Measurements from ENCODE around the gene SERPINA1. TPM values are rescaled to one million over a fixed set of nuclear protein-coding genes. Genes with fewer than 3 reads are reported as not detected.

Gene SERPINA1
- total RNA-seq, 1 experiment from 2014 or later, result 4.9 TPM

GRCh38 chr14:94382716-94383596 lies 5.4 kb downstream of the SERPINA1 start:
- Histone ChIP-seq H3K27me3 (ENCODE audit: control insufficient read depth, insufficient read depth, low read length) (no peaks in the 10 kb centered on the region), H3K36me3 (ENCODE audit: control insufficient read depth, insufficient read depth, low read length) (no peaks in the 10 kb centered on the region), H3K4me3 (ENCODE audit: low read depth in 2 of 2, low read length in 2 of 2) (no peak overlapping the region), H3K9me3 (ENCODE audit: control insufficient read depth, insufficient read depth, low read depth, low read length) (no peaks in the 10 kb centered on the region), H3K4me1 (ENCODE audit: control insufficient read depth, insufficient read depth, low read length) (no peaks in the 10 kb centered on the region), H3K27ac (ENCODE audit: low read length) (no peak overlapping the region)
- ATAC-seq, result no peak
- no peak for DNase-seq (ENCODE audit: low read depth, low spot score)
- in situ Hi-C loops (cut with HindIII; ENCODE audit: low pct_unique_long_range_greater_than_20kb, low sequenced_read_pairs) (no loop called here), intact Hi-C loops (cut with micrococcal nuclease; ENCODE audit: unreplicated experiment) (no loop called here)
- TF ChIP-seq CTCF (IDR thresholded peaks at IDR 0.05) (no peak), TCF7L2 (IDR thresholded peaks at IDR 0.05; ENCODE audit: low read depth, low read length) (no peak), SIN3A (IDR thresholded peaks at IDR 0.05; ENCODE audit: borderline replicate concordance, insufficient read depth, low read depth, low read length) (no peak), POLR2AphosphoS5 (IDR thresholded peaks at IDR 0.05; ENCODE audit: low read depth, low read length) (no peak), REST (IDR thresholded peaks at IDR 0.05; ENCODE audit: insufficient read depth in 1 of 2, low read depth in 2 of 2, low read length in 1 of 2) (no peak)
- CTCF ChIA-PET, result no interaction called here
- no TSS peak for BruUV-seq (replicated peaks)
- POLR2A ChIA-PET, result no interaction called here

- ATAC-seq (no peak), DNase-seq (ENCODE audit: low read depth, low spot score) (no peak)
- H3K9me3 ChIP-seq (ENCODE audit: control insufficient read depth, insufficient read depth, low read depth, low read length), result no peaks in the 10 kb centered on the region
- intact Hi-C loops (cut with micrococcal nuclease; ENCODE audit: unreplicated experiment), result no loop called here
- TF ChIP-seq REST (IDR thresholded peaks at IDR 0.05; ENCODE audit: insufficient read depth in 1 of 2, low read depth in 2 of 2, low read length in 1 of 2) (no peak), POLR2AphosphoS5 (IDR thresholded peaks at IDR 0.05; ENCODE audit: low read depth, low read length) (no peak), CTCF (IDR thresholded peaks at IDR 0.05) (no peak), SIN3A (IDR thresholded peaks at IDR 0.05; ENCODE audit: borderline replicate concordance, insufficient read depth, low read depth, low read length) (no peak), TCF7L2 (IDR thresholded peaks at IDR 0.05; ENCODE audit: low read depth, low read length) (no peak)
- no TSS peak for BruUV-seq (replicated peaks)
- H3K4me1 ChIP-seq (ENCODE audit: control insufficient read depth, insufficient read depth, low read length), result no peaks in the 10 kb centered on the region
- ChIA-PET POLR2A (no interaction called here), CTCF (no interaction called here)
- no peak overlapping the region for H3K27ac ChIP-seq (ENCODE audit: low read length)
- no peak overlapping the region for H3K4me3 ChIP-seq (ENCODE audit: low read depth in 2 of 2, low read length in 2 of 2)
- H3K27me3 ChIP-seq (ENCODE audit: control insufficient read depth, insufficient read depth, low read length), result no peaks in the 10 kb centered on the region
- in situ Hi-C loops (cut with HindIII; ENCODE audit: low pct_unique_long_range_greater_than_20kb, low sequenced_read_pairs), result no loop called here
- H3K36me3 ChIP-seq (ENCODE audit: control insufficient read depth, insufficient read depth, low read length), result no peaks in the 10 kb centered on the region
Observed at GRCh38 chr14:94382099-94382715, 6.2 kb downstream of the SERPINA1 start.

All from Panc1 (cell line).